GM21825 (cell line): ENCODE data around the gene KCNMB4.

ENCODE experiments used
- ATAC-seq: cut with Tn5 transposase; IDR thresholded peaks from one replicate; pipeline ENCODE4 v1.9.1; 2021; ENCODE audit warnings: mild to moderate bottlenecking, moderate library complexity; ENCODE audit not compliant: unreplicated experiment

The KCNMB4 gene

GRCh38 chr12:70430400-70430799 lies 64.3 kb downstream of the KCNMB4 start:
- no peak for ATAC-seq

- no peak for ATAC-seq
Measured at GRCh38 chr12:70436836-70437235, 70.7 kb downstream of the KCNMB4 start.

- ATAC-seq = no peak
Measured at GRCh38 chr12:70443062-70443673, 77.1 kb downstream of the KCNMB4 start.

GRCh38 chr12:70444903-70445302 lies 78.8 kb downstream of the KCNMB4 start:
- no peak for ATAC-seq

- no peak for ATAC-seq
Measured at GRCh38 chr12:70448371-70448770, 82.3 kb downstream of the KCNMB4 start.

- no peak for ATAC-seq
Measured at GRCh38 chr12:70449074-70449752, 83.1 kb downstream of the KCNMB4 start.

- ATAC-seq = no peak
Measured at GRCh38 chr12:70449753-70450341, 83.8 kb downstream of the KCNMB4 start.

- ATAC-seq = no peak
Measured at GRCh38 chr12:70451528-70451927, 85.4 kb downstream of the KCNMB4 start.

GRCh38 chr12:70456953-70457352 lies 90.9 kb downstream of the KCNMB4 start:
- no peak for ATAC-seq

GRCh38 chr12:70459786-70460185 lies 93.7 kb downstream of the KCNMB4 start:
- ATAC-seq = peak; percentile 55

GRCh38 chr12:70463997-70464396 lies 97.9 kb downstream of the KCNMB4 start:
- ATAC-seq = no peak

- no peak for ATAC-seq
Measured at GRCh38 chr12:70466753-70467152, 100.7 kb downstream of the KCNMB4 start.

GRCh38 chr12:70467476-70467875 lies 101.4 kb downstream of the KCNMB4 start:
- no peak for ATAC-seq

- ATAC-seq = no peak
Measured at GRCh38 chr12:70467918-70468733, 102.0 kb downstream of the KCNMB4 start.

- ATAC-seq = no peak
Measured at GRCh38 chr12:70468741-70469140, 102.7 kb downstream of the KCNMB4 start.

- no peak for ATAC-seq
Measured at GRCh38 chr12:70469221-70469820, 103.2 kb downstream of the KCNMB4 start.

- no peak for ATAC-seq
Measured at GRCh38 chr12:70482764-70483163, 116.7 kb downstream of the KCNMB4 start.
